ENCODE results near the gene ATP8B4.
"Not testable (repeated sequence)": the region's sequence is repeated elsewhere in the genome, so short reads cannot be mapped to it uniquely, and the experiment has no call there.

Gene ATP8B4

GRCh38 chr15:50110285-50110684, 8.7 kb downstream of the ATP8B4 start:
- in situ Hi-C loops (cut with MboI; ENCODE audit: low sequenced_read_pairs): no loop called here

GRCh38 chr15:50109076-50109987, 9.7 kb downstream of the ATP8B4 start:
- in situ Hi-C loops (cut with MboI; ENCODE audit: low sequenced_read_pairs): no loop called here

GRCh38 chr15:50108461-50108860, 10.6 kb downstream of the ATP8B4 start:
- in situ Hi-C loops (cut with MboI; ENCODE audit: low sequenced_read_pairs): no loop called here

- in situ Hi-C loops (cut with MboI; ENCODE audit: low sequenced_read_pairs): no loop called here
Observed at GRCh38 chr15:50107591-50108408, 11.2 kb downstream of the ATP8B4 start.

GRCh38 chr15:50107157-50107556, 11.9 kb downstream of the ATP8B4 start:
- in situ Hi-C loops (cut with MboI; ENCODE audit: low sequenced_read_pairs): no loop called here

- in situ Hi-C loops (cut with MboI; ENCODE audit: low sequenced_read_pairs): no loop called here
Observed at GRCh38 chr15:50106457-50106856, 12.6 kb downstream of the ATP8B4 start.

- in situ Hi-C loops (cut with MboI; ENCODE audit: low sequenced_read_pairs): no loop called here
Observed at GRCh38 chr15:50100486-50100885, 18.5 kb downstream of the ATP8B4 start.

- in situ Hi-C loops (cut with MboI; ENCODE audit: low sequenced_read_pairs): no loop called here
Observed at GRCh38 chr15:50098545-50098944, 20.5 kb downstream of the ATP8B4 start.

- in situ Hi-C loops (cut with MboI; ENCODE audit: low sequenced_read_pairs): no loop called here
Observed at GRCh38 chr15:50095938-50096821, 22.9 kb downstream of the ATP8B4 start.

- in situ Hi-C loops (cut with MboI; ENCODE audit: low sequenced_read_pairs): not testable (repeated sequence)
Observed at GRCh38 chr15:50089386-50089785, 29.6 kb downstream of the ATP8B4 start.

GRCh38 chr15:50084932-50085331, 34.1 kb downstream of the ATP8B4 start:
- in situ Hi-C loops (cut with MboI; ENCODE audit: low sequenced_read_pairs): no loop called here

GRCh38 chr15:50083424-50084025, 35.5 kb downstream of the ATP8B4 start:
- in situ Hi-C loops (cut with MboI; ENCODE audit: low sequenced_read_pairs): no loop called here

GRCh38 chr15:50082066-50082465, 37.0 kb downstream of the ATP8B4 start:
- in situ Hi-C loops (cut with MboI; ENCODE audit: low sequenced_read_pairs): no loop called here

GRCh38 chr15:50077651-50078050, 41.4 kb downstream of the ATP8B4 start:
- in situ Hi-C loops (cut with MboI; ENCODE audit: low sequenced_read_pairs): no loop called here

- in situ Hi-C loops (cut with MboI; ENCODE audit: low sequenced_read_pairs): no loop called here
Observed at GRCh38 chr15:50077176-50077575, 41.9 kb downstream of the ATP8B4 start.

GRCh38 chr15:50075319-50075718, 43.7 kb downstream of the ATP8B4 start:
- in situ Hi-C loops (cut with MboI; ENCODE audit: low sequenced_read_pairs): no loop called here

GRCh38 chr15:50071551-50072258, 47.3 kb downstream of the ATP8B4 start:
- in situ Hi-C loops (cut with MboI; ENCODE audit: low sequenced_read_pairs): no loop called here

GRCh38 chr15:50068016-50068415, 51.0 kb downstream of the ATP8B4 start:
- in situ Hi-C loops (cut with MboI; ENCODE audit: low sequenced_read_pairs): no loop called here

GRCh38 chr15:50067254-50067653, 51.8 kb downstream of the ATP8B4 start:
- in situ Hi-C loops (cut with MboI; ENCODE audit: low sequenced_read_pairs): no loop called here

GRCh38 chr15:50066666-50067065, 52.4 kb downstream of the ATP8B4 start:
- in situ Hi-C loops (cut with MboI; ENCODE audit: low sequenced_read_pairs): no loop called here

All from HL-60/S4 treated with phorbol 12-myristate 13-acetate at 8.2 ng/mL for 4 days and 3 days (cell line).